A549 (cell line): Measurements from ENCODE around the gene RTEL1. TPM values are rescaled to one million over a fixed set of nuclear protein-coding genes. Genes with fewer than 3 reads are reported as not detected.

Experiments used
- ATAC-seq, 2 experiments: fragments of 200-7000 bp in 1 of 2; fragments of >200 bp in 1 of 2; cut with Nextera tagmentation in 1 of 2; cut with Tn5 transposase in 1 of 2; 3 replicates each; pipeline versions ENCODE4 v1.8.0 to v1.9.1; 2018 to 2020; ENCODE audit warnings: mild to moderate bottlenecking in 1 of 2, moderate library complexity in 1 of 2
- CTCF ChIA-PET: fragments of 300-600 bp; sonication (Branson Sonifier 250); formaldehyde crosslinking; extraction: SDS; loops from one replicate; lab custom pipeline; 2021; ENCODE audit warnings: antibody characterized with exemption, inconsistent platforms; lab: Yijun Ruan, JAX
- POLR2A ChIA-PET: fragments of 350-600 bp; formaldehyde crosslinking; extraction: SDS; loops from one replicate; lab custom pipeline; 2021; ENCODE audit warnings: antibody characterized with exemption, inconsistent platforms; lab: Yijun Ruan, JAX
- DNase-seq, 2 experiments: peaks; one replicate each; pipeline versions ENCODE4 v3.0.0 to v3.0.0-alpha.2; 2011 to 2016; ENCODE audit warnings: low read depth in 1 of 2, low spot score in 1 of 2
- FAIRE-seq: peaks from 2 replicates; lab custom pipeline; 2011; peaks lifted over from hg19 to GRCh38; lab: Jason Lieb, UNC
- H3K27ac ChIP-seq, 2 experiments: fragments of >200 bp; sonication (Bioruptor Twin); formaldehyde crosslinking; 3 replicates each; pipeline ENCODE4 v1.5.1; 2016 to 2017
- H3K4me1 ChIP-seq: fragments of >200 bp; sonication (Bioruptor Twin); formaldehyde crosslinking; 3 replicates; pipeline ENCODE4 v1.6.1; 2016
- H3K4me2 ChIP-seq: fragments of >200 bp; sonication (Bioruptor Twin); formaldehyde crosslinking; 3 replicates; pipeline ENCODE4 v1.6.1; 2016
- H3K4me3 ChIP-seq: fragments of >200 bp; sonication (Bioruptor Twin); formaldehyde crosslinking; 3 replicates; pipeline ENCODE4 v1.5.1; 2016
- H3K9me3 ChIP-seq: fragments of >200 bp; sonication (Bioruptor Twin); formaldehyde crosslinking; 3 replicates; pipeline ENCODE4 v1.6.1; 2016
- BCL3 ChIP-seq: fragments of >200 bp; sonication (Bioruptor Twin); formaldehyde crosslinking; IDR thresholded peaks from 3 replicates; pipeline ENCODE4 v1.6.1; 2016
- BHLHE40 ChIP-seq: IDR thresholded peaks from 2 replicates; pipeline ENCODE4 v1.6.1; 2012; ENCODE audit warnings: low read depth, low read length, inconsistent platforms
- CEBPB ChIP-seq, 2 experiments: fragments of >200 bp in 1 of 2; sonication (Bioruptor Twin) in 1 of 2; formaldehyde crosslinking in 1 of 2; IDR thresholded peaks; 2 replicates each; pipeline ENCODE4 v1.6.1; 2012 to 2016
- E2F6 ChIP-seq: IDR thresholded peaks from 2 replicates; pipeline ENCODE4 v1.6.1; 2012; ENCODE audit warnings: low read depth, borderline replicate concordance
- EHMT2 ChIP-seq: fragments of 200-600 bp; sonication (generic); IDR thresholded peaks from 2 replicates; pipeline ENCODE4 v1.6.1; 2016; ENCODE audit warnings: antibody characterized with exemption, low read depth, mild to moderate bottlenecking, moderate library complexity
- ESRRA ChIP-seq: fragments of 150-350 bp; IDR thresholded peaks from 2 replicates; pipeline ENCODE4 v1.6.1; 2014; ENCODE audit warnings: mild to moderate bottlenecking, low read length, borderline replicate concordance
- FOSL2 ChIP-seq, 2 experiments: fragments of 450-650 bp in 1 of 2; fragments of >200 bp in 1 of 2; sonication (Bioruptor Twin) in 1 of 2; formaldehyde crosslinking; IDR thresholded peaks; 2 replicates each; pipeline versions ENCODE4 v1.5.0 to v1.6.1; 2016 to 2020; ENCODE audit warnings: mild to moderate bottlenecking in 1 of 2, moderate library complexity in 1 of 2
- GATA3 ChIP-seq: IDR thresholded peaks from 2 replicates; pipeline ENCODE4 v1.6.1; 2012; ENCODE audit warnings: borderline replicate concordance
- HDAC2 ChIP-seq: fragments of 200-600 bp; sonication (generic); IDR thresholded peaks from 2 replicates; pipeline ENCODE4 v1.6.1; 2016
- HEYL ChIP-seq: fragments of 250-450 bp; sonication (Bioruptor Pico); IDR thresholded peaks from 2 replicates; pipeline ENCODE4 v1.8.0; 2021; ENCODE audit warnings: mild to moderate bottlenecking, moderate library complexity
- HMGXB4 ChIP-seq: fragments of 250-450 bp; sonication (Bioruptor Pico); IDR thresholded peaks from 2 replicates; pipeline ENCODE4 v1.5.0; 2021; ENCODE audit warnings: mild to moderate bottlenecking, moderate library complexity, borderline replicate concordance
- MAX ChIP-seq: IDR thresholded peaks from 2 replicates; pipeline ENCODE4 v1.6.1; 2012
- MAZ ChIP-seq: fragments of 150-350 bp; IDR thresholded peaks from 2 replicates; pipeline ENCODE4 v1.6.1; 2014; ENCODE audit warnings: antibody characterized with exemption, low read depth, low read length, borderline replicate concordance
- NFE2L2 ChIP-seq: fragments of 150-350 bp; conservative IDR thresholded peaks from 2 replicates; pipeline ENCODE4 v1.6.1; 2014; ENCODE audit warnings: low read length
- NPAS2 ChIP-seq: fragments of 250-450 bp; sonication (Bioruptor Pico); IDR thresholded peaks from 2 replicates; pipeline ENCODE4 v1.8.0; 2022; ENCODE audit warnings: mild to moderate bottlenecking, moderate library complexity, borderline replicate concordance
- NR3C1 ChIP-seq: fragments of >200 bp; sonication (Bioruptor Twin); formaldehyde crosslinking; IDR thresholded peaks from 3 replicates; pipeline ENCODE4 v1.6.1; 2017
- PBX3 ChIP-seq: IDR thresholded peaks from 2 replicates; pipeline ENCODE4 v1.6.1; 2012
- POLR2A ChIP-seq: IDR thresholded peaks from 2 replicates; pipeline ENCODE4 v1.6.1; 2012; ENCODE audit warnings: mild to moderate bottlenecking, low read length
- RARB ChIP-seq: fragments of 250-450 bp; sonication (Bioruptor Pico); IDR thresholded peaks from 2 replicates; pipeline ENCODE4 v1.8.0; 2021; ENCODE audit warnings: mild to moderate bottlenecking, moderate library complexity
- TFCP2L1 ChIP-seq: fragments of 250-450 bp; sonication (Bioruptor Pico); IDR thresholded peaks from 2 replicates; pipeline ENCODE4 v1.5.0; 2021; ENCODE audit warnings: mild to moderate bottlenecking
- ZFP36 ChIP-seq: fragments of 450-650 bp; IDR thresholded peaks from 2 replicates; pipeline ENCODE4 v1.6.1; 2014; ENCODE audit warnings: borderline replicate concordance; ENCODE audit not compliant: partially characterized antibody
- WGBS: methylation state at CpG from one replicate; pipeline ENCODE4 v1.1.6; 2017; ENCODE audit errors: missing lambda C conversion rate; 5-methylcytosine and 5-hydroxymethylcytosine counted together
- polyA plus RNA-seq, 4 experiments: library from polyadenylated mRNA; depleted of rRNA in 3 of 4; stranded (reverse); fragments of >200 nt; fragmentation: RNase III in 1 of 4; extraction: RNeasy Plus Mini Kit Qiagen cat#74134 plus additional on column Dnase treatment in 1 of 4; gene quantifications; 2 replicates in 3 of 4; 3 replicates in 1 of 4; pipeline ENCODE4 v1.2.3, GENCODE V29; 2011 to 2017

Gene RTEL1
- polyA plus RNA-seq, 2 of the 4 experiments (the other 2 are of a cell fraction), result 11.3 to 12.6 TPM

- TF ChIP-seq MAX, result no peak
- TF ChIP-seq CEBPB (IDR thresholded peaks at IDR 0.05), result no peak
- no peak for TF ChIP-seq HDAC2
- TF ChIP-seq PBX3, result no peak
- TF ChIP-seq NPAS2 (CRISPR knock-in tag), result no peak
- no peak for TF ChIP-seq E2F6
- TF ChIP-seq, all 56 proteins: peak for 0
Measured at GRCh38 chr20:63618291-63618980, 39.7 kb upstream of the RTEL1 start (continued).

- DNase-seq (no peak), ATAC-seq (no peak), FAIRE-seq (no peak)
- POLR2A ChIA-PET, result no interaction called here
- WGBS, result 88% methylated on average over 15 of the region's 16 CpGs
- no peak overlapping the region for H3K4me3 ChIP-seq
- CTCF ChIA-PET, result interaction anchor here (0.7 to 5.1 kb wide), 2 partner anchors 19 to 80 kb away, joined by 4 to 22 read pairs; partner anchors contain the start of gene PTK6
- no peaks in the 10 kb centered on the region for H3K4me1 ChIP-seq
- H3K4me2 ChIP-seq, result no peak overlapping the region
- H3K9me3 ChIP-seq, result no peaks in the 10 kb centered on the region
- no peak overlapping the region for H3K27ac ChIP-seq
- no peak for TF ChIP-seq FOSL2 (IDR thresholded peaks at IDR 0.05)
- TF ChIP-seq FOSL2 (CRISPR knock-in tag; IDR thresholded peaks at IDR 0.05), result no peak
- no peak for TF ChIP-seq ZFP36
- TF ChIP-seq MAZ, result no peak
- TF ChIP-seq MAX, result no peak
- no peak for TF ChIP-seq BHLHE40
- TF ChIP-seq GATA3, result no peak
- no peak for TF ChIP-seq BCL3
Measured at GRCh38 chr20:63619086-63619485, 39.0 kb upstream of the RTEL1 start.

GRCh38 chr20:63619505-63619904, 38.6 kb upstream of the RTEL1 start:
- ChIA-PET POLR2A (no interaction called here), CTCF (interaction anchor here (0.7 to 5.1 kb wide), 2 partner anchors 19 to 81 kb away, joined by 4 to 22 read pairs; partner anchors contain the start of gene PTK6)
- Histone ChIP-seq H3K4me1 (no peaks in the 10 kb centered on the region), H3K27ac (no peak overlapping the region), H3K4me3 (no peak overlapping the region), H3K4me2 (no peak overlapping the region), H3K9me3 (no peaks in the 10 kb centered on the region)
- ATAC-seq, result no peak
- no peak for FAIRE-seq
- WGBS, result 87% methylated on average over 13 of the region's 13 CpGs
- no peak for TF ChIP-seq TFCP2L1 (CRISPR knock-in tag)
- no peak for TF ChIP-seq HEYL
- TF ChIP-seq HDAC2, result no peak
- TF ChIP-seq RARB (CRISPR knock-in tag), result no peak
- TF ChIP-seq ESRRA, result no peak
- no peak for TF ChIP-seq POLR2A
- TF ChIP-seq NR3C1, result no peak
- no peak for TF ChIP-seq NFE2L2
- TF ChIP-seq HMGXB4 (CRISPR knock-in tag), result no peak
- TF ChIP-seq EHMT2, result no peak
- no peak for TF ChIP-seq BCL3
- no peak for DNase-seq
